ENCODE measurements around the gene BBS2. TPM values are rescaled to one million over a fixed set of nuclear protein-coding genes. Genes with fewer than 3 reads are reported as not detected.

The BBS2 gene
- total RNA-seq, 1 donor from 2014 or later = 29.0 TPM

DNA sequence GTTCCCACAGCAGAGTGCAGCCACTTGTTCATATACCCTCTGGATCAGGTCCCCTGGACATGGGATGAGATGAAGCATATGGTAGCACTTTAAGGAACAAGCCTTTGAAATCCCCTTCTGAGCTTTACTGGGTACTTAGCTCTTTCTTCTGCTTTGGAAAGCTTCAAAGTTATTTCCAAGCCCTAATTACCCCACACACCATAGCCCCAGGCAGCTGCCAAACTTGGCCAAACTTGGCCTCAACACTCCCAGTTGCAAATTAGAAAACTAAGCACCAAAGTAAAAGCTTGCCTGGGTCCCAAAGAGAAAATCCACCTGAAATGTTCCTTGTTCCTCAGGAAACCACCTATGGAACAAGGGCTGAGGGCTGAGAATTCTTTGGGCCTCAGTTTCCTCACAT, 29.3 kb upstream of the BBS2 start:
- peaks cover 6% of the 10 kb centered on the region for H3K4me1 Mint-ChIP-seq (ENCODE audit: low read depth, unreplicated experiment)

GRCh38 chr16:56547949-56548567, 28.2 kb upstream of the BBS2 start:
- Mint-ChIP-seq H3K36me3 (ENCODE audit: low read depth, unreplicated experiment) (no peaks in the 10 kb centered on the region), H3K9me3 (ENCODE audit: unreplicated experiment) (no peaks in the 10 kb centered on the region), H3K4me1 (ENCODE audit: low read depth, unreplicated experiment) (peaks cover 6% of the 10 kb centered on the region), H3K27me3 (ENCODE audit: low read depth, unreplicated experiment) (peaks cover 7% of the 10 kb centered on the region), H3K27ac (ENCODE audit: unreplicated experiment) (no peak overlapping the region), H3K4me3 (ENCODE audit: unreplicated experiment) (no peak overlapping the region)
- FAIRE-seq (no peak), DNase-seq (ENCODE audit: low read depth) (no peak)
- no peaks in the 10 kb centered on the region for H3K36me3 ChIP-seq (ENCODE audit: insufficient read depth, low read length)
- no peak overlapping the region for H3K4me3 ChIP-seq (ENCODE audit: insufficient read depth, low read depth, low read length)
- H3K4me2 ChIP-seq (ENCODE audit: low read length) = peak overlapping the region; percentile 45
- H3K79me2 ChIP-seq (ENCODE audit: insufficient read depth, low read length) = no peaks in the 10 kb centered on the region
- no peak overlapping the region for H2AFZ ChIP-seq (ENCODE audit: low read depth, low read length)
- no peaks in the 10 kb centered on the region for H4K20me1 ChIP-seq (ENCODE audit: insufficient read depth, low read length)
- no peak for TF ChIP-seq EZH2 (IDR thresholded peaks at IDR 0.05; ENCODE audit: insufficient read depth, low read length)
- no peak for TF ChIP-seq CTCF (IDR thresholded peaks at IDR 0.05; ENCODE audit: insufficient read depth, low read depth, low read length)
- H3K9me3 ChIP-seq (ENCODE audit: insufficient read depth, low read depth, low read length) = no peaks in the 10 kb centered on the region
- H3K27ac ChIP-seq (ENCODE audit: low read depth, low read length) = no peak overlapping the region
- no peak overlapping the region for H3K9ac ChIP-seq (ENCODE audit: low read length)
- peaks cover 2% of the 10 kb centered on the region for H3K27me3 ChIP-seq (ENCODE audit: insufficient read depth, low read length)
- H3K4me1 ChIP-seq (ENCODE audit: insufficient read depth, low read length) = peaks cover 8% of the 10 kb centered on the region

More for the DNA sequence above, 29.3 kb upstream of the BBS2 start:
- Histone ChIP-seq H2AFZ (ENCODE audit: low read depth, low read length) (no peak overlapping the region), H3K4me2 (ENCODE audit: low read length) (no peak overlapping the region), H3K9ac (ENCODE audit: low read length) (no peak overlapping the region), H4K20me1 (ENCODE audit: insufficient read depth, low read length) (no peaks in the 10 kb centered on the region), H3K79me2 (ENCODE audit: insufficient read depth, low read length) (no peaks in the 10 kb centered on the region), H3K27me3 (ENCODE audit: insufficient read depth, low read length) (peaks cover 2% of the 10 kb centered on the region), H3K9me3 (ENCODE audit: insufficient read depth, low read depth, low read length) (no peaks in the 10 kb centered on the region), H3K4me1 (ENCODE audit: insufficient read depth, low read length) (peaks cover 8% of the 10 kb centered on the region), H3K27ac (ENCODE audit: low read depth, low read length) (no peak overlapping the region), H3K36me3 (ENCODE audit: insufficient read depth, low read length) (no peaks in the 10 kb centered on the region), H3K4me3 (ENCODE audit: insufficient read depth, low read depth, low read length) (no peak overlapping the region)
- no peak for TF ChIP-seq EZH2 (IDR thresholded peaks at IDR 0.05; ENCODE audit: insufficient read depth, low read length)
- no peak for TF ChIP-seq CTCF (IDR thresholded peaks at IDR 0.05; ENCODE audit: insufficient read depth, low read depth, low read length)
- peaks cover 12% of the 10 kb centered on the region for H3K27me3 Mint-ChIP-seq (ENCODE audit: low read depth, unreplicated experiment)
- no peaks in the 10 kb centered on the region for H3K36me3 Mint-ChIP-seq (ENCODE audit: low read depth, unreplicated experiment)
- no peaks in the 10 kb centered on the region for H3K9me3 Mint-ChIP-seq (ENCODE audit: unreplicated experiment)
- FAIRE-seq (no peak), DNase-seq (ENCODE audit: low read depth) (no peak)
- no peak overlapping the region for H3K27ac Mint-ChIP-seq (ENCODE audit: unreplicated experiment)
- no peak overlapping the region for H3K4me3 Mint-ChIP-seq (ENCODE audit: unreplicated experiment)

Data from astrocyte (in vitro differentiated cells and primary cell).